ENCODE measurements around the gene GPR18.

Gene GPR18

GRCh38 chr13:99289674-99290337, 31.6 kb upstream of the GPR18 start:
- peak; percentile 33 for DNase-seq

GRCh38 chr13:99289271-99289670, 31.1 kb upstream of the GPR18 start:
- no peak for DNase-seq

- DNase-seq, result peak; percentile 55
Observed at GRCh38 chr13:99288089-99288488, 29.9 kb upstream of the GPR18 start.

GRCh38 chr13:99287551-99287950, 29.4 kb upstream of the GPR18 start:
- DNase-seq, result no peak

- no peak for DNase-seq
Observed at GRCh38 chr13:99285432-99286182, 27.4 kb upstream of the GPR18 start.

GRCh38 chr13:99282264-99283231, 24.4 kb upstream of the GPR18 start:
- no peak for DNase-seq

- peak; percentile 39 for DNase-seq
Observed at GRCh38 chr13:99281811-99282263, 23.7 kb upstream of the GPR18 start.

- no peak for DNase-seq
Observed at GRCh38 chr13:99280166-99280565, 22.0 kb upstream of the GPR18 start.

- DNase-seq, result no peak
Observed at GRCh38 chr13:99279637-99280036, 21.5 kb upstream of the GPR18 start.

GRCh38 chr13:99278843-99279242, 20.7 kb upstream of the GPR18 start:
- DNase-seq, result no peak

- no peak for DNase-seq
Observed at GRCh38 chr13:99278200-99278599, 20.0 kb upstream of the GPR18 start.

GRCh38 chr13:99277629-99278028, 19.4 kb upstream of the GPR18 start:
- no peak for DNase-seq

GRCh38 chr13:99276706-99277105, 18.5 kb upstream of the GPR18 start:
- DNase-seq, result no peak

- DNase-seq, result no peak
Observed at GRCh38 chr13:99275093-99275469, 16.9 kb upstream of the GPR18 start.

- no peak for DNase-seq
Observed at GRCh38 chr13:99273128-99273527, 14.9 kb upstream of the GPR18 start.

- no peak for DNase-seq
Observed at GRCh38 chr13:99272481-99272880, 14.3 kb upstream of the GPR18 start.

GRCh38 chr13:99271249-99271648, 13.1 kb upstream of the GPR18 start:
- no peak for DNase-seq

GRCh38 chr13:99270518-99270917, 12.3 kb upstream of the GPR18 start:
- no peak for DNase-seq

GRCh38 chr13:99269627-99270241, 11.6 kb upstream of the GPR18 start:
- no peak for DNase-seq

- no peak for DNase-seq
Observed at GRCh38 chr13:99268822-99269221, 10.6 kb upstream of the GPR18 start.

- DNase-seq, result no peak
Observed at GRCh38 chr13:99267927-99268326, 9.7 kb upstream of the GPR18 start.

- DNase-seq, result no peak
Observed at GRCh38 chr13:99266827-99267226, 8.6 kb upstream of the GPR18 start.

All from activated naive CD4-positive, alpha-beta T cell treated with anti-CD3 and anti-CD28 coated beads, Interleukin-2, amount 50 U/mL, for 16 hours (primary cell).